CD4-positive, alpha-beta memory T cell (primary cell): ENCODE data around the gene PYY. TPM values are rescaled to one million over a fixed set of nuclear protein-coding genes. Genes with fewer than 3 reads are reported as not detected.
"Not testable (repeated sequence)": the region's sequence is repeated elsewhere in the genome, so short reads cannot be mapped to it uniquely, and the experiment has no call there.

Source experiments
- CTCF ChIA-PET: fragments of 350-600 bp; sonication (Branson Sonifier 250); formaldehyde crosslinking; loops from one replicate; lab custom pipeline; 2021; ENCODE audit warnings: inconsistent platforms; ENCODE audit not compliant: partially characterized antibody; lab: Charles Lee
- POLR2A ChIA-PET: fragments of 350-600 bp; sonication (Branson Sonifier 250); formaldehyde crosslinking; loops from one replicate; lab custom pipeline; 2021; ENCODE audit not compliant: partially characterized antibody; lab: Charles Lee
- DNase-seq, 5 donors: peaks; one replicate each; pipeline versions ENCODE4 v3.0.0 to v3.0.0-alpha.2; 2020 to 2022; ENCODE audit warnings: mixed read lengths in 1 of 5
- H3K27ac ChIP-seq: one replicate; pipeline ENCODE4 v1.7.0; 2013; ENCODE audit warnings: low read depth, low read length
- H3K27me3 ChIP-seq: 2 replicates; pipeline ENCODE4 v1.7.0; 2013; ENCODE audit warnings: mild to moderate bottlenecking, low read length, moderate library complexity; ENCODE audit not compliant: insufficient read depth
- H3K36me3 ChIP-seq: 2 replicates; pipeline ENCODE4 v1.7.0; 2013; ENCODE audit warnings: mild to moderate bottlenecking, low read length, moderate library complexity; ENCODE audit not compliant: insufficient read depth
- H3K4me1 ChIP-seq: 2 replicates; pipeline ENCODE4 v1.7.0; 2013; ENCODE audit warnings: mild to moderate bottlenecking, low read length, moderate library complexity; ENCODE audit not compliant: insufficient read depth
- H3K4me3 ChIP-seq, 2 donors: one replicate each; pipeline ENCODE4 v1.7.0; 2013; ENCODE audit warnings: low read length in 2 of 2, mild to moderate bottlenecking in 1 of 2
- H3K9me3 ChIP-seq, 2 donors: one replicate each; pipeline ENCODE4 v1.7.0; 2013; ENCODE audit warnings: low read length in 2 of 2, control low read depth in 1 of 2; ENCODE audit not compliant: control insufficient read depth in 1 of 2
- H3K27ac Mint-ChIP-seq, 7 donors: one replicate each; pipeline ENCODE4 v1.8.0; 2020 to 2021; ENCODE audit warnings: mixed read lengths in 7 of 7, mild to moderate bottlenecking in 6 of 7, inconsistent platforms in 3 of 7, moderate library complexity in 3 of 7
- H3K27me3 Mint-ChIP-seq, 2 donors: one replicate each; pipeline ENCODE4 v1.8.0; 2020 to 2021; ENCODE audit warnings: mixed read lengths in 2 of 2
- H3K36me3 Mint-ChIP-seq, 2 donors: one replicate each; pipeline ENCODE4 v1.8.0; 2020 to 2021; ENCODE audit warnings: mixed read lengths in 2 of 2, inconsistent platforms in 1 of 2, mild to moderate bottlenecking in 1 of 2
- H3K4me1 Mint-ChIP-seq, 4 donors: one replicate each; pipeline ENCODE4 v1.8.0; 2020 to 2021; ENCODE audit warnings: mixed read lengths in 4 of 4, mild to moderate bottlenecking in 1 of 4
- H3K4me3 Mint-ChIP-seq, 8 donors: one replicate each; pipeline ENCODE4 v1.8.0; 2020 to 2021; ENCODE audit warnings: mixed read lengths in 8 of 8, mild to moderate bottlenecking in 7 of 8, moderate library complexity in 6 of 8, inconsistent platforms in 3 of 8
- H3K9me3 Mint-ChIP-seq, 8 donors: one replicate each; pipeline ENCODE4 v1.8.0; 2020 to 2021; ENCODE audit warnings: mixed read lengths in 8 of 8, mild to moderate bottlenecking in 5 of 8, inconsistent platforms in 3 of 8, moderate library complexity in 1 of 8
- intact Hi-C: fragments of 100-400 bp; cut with micrococcal nuclease; formaldehyde crosslinking; loops from one replicate; pipeline ENCODE4 v1.15.1; 2023
- polyA plus RNA-seq, 2 donors: library from polyadenylated mRNA; unstranded; fragments of 300-500 nt; fragmentation: Illumina TruSeq; gene quantifications; one replicate each; pipeline ENCODE4 v1.2.3, GENCODE V29; 2021
- total RNA-seq, 2 experiments: library from RNA; stranded (reverse); gene quantifications; one replicate each; pipeline ENCODE4 v1.2.3, GENCODE V29; 2021

Gene PYY
- total and polyA plus RNA-seq, 4 experiments from 2014 or later = not detected

- H3K9me3 ChIP-seq, H3K27me3 Mint-ChIP-seq, H3K4me1 Mint-ChIP-seq, H3K4me3 ChIP-seq, H3K27ac Mint-ChIP-seq, H3K27ac ChIP-seq, H3K36me3 Mint-ChIP-seq, H3K4me3 Mint-ChIP-seq, H3K27me3 ChIP-seq, H3K36me3 ChIP-seq, DNase-seq, H3K9me3 Mint-ChIP-seq, H3K4me1 ChIP-seq, intact Hi-C loops: not testable (repeated sequence)
- ChIA-PET POLR2A (interaction anchor here (1.2 kb wide), 1 partner anchor 9 kb away, joined by 4 read pairs; no protein-coding TSS in a partner anchor), CTCF (interaction anchor here (1.5 to 4.2 kb wide), 3 partner anchors 53 to 118 kb away, joined by 3 to 33 read pairs (median 6); no protein-coding TSS in a partner anchor)
These were observed 43.4 kb upstream of the PYY start for GRCh38 chr17:43997180-43997579.

DNA sequence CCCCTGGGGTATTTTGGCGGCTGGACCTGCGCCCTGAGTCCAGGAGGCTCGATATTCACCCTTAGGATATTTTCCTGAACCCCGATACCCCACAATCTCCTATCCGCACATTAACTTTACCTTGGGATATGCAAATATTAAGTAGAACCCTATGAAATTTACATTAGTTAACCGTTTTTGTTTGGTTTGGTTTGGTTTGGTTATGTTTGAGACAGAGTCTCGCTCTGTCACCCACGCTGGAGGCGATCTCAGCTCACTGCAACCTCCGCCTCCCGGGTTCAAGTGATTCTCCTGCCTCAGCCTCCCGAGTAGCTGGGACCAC, 41.4 kb upstream of the PYY start:
- peaks cover 8 to 9% of the 10 kb centered on the region in 2 donors for H3K27me3 Mint-ChIP-seq
- no peak overlapping the region for H3K4me3 Mint-ChIP-seq
- H3K4me3 ChIP-seq = no peak overlapping the region
- H3K9me3 Mint-ChIP-seq = no peaks in the 10 kb centered on the region
- peaks cover 3% of the 10 kb centered on the region for H3K27me3 ChIP-seq
- no peaks in the 10 kb centered on the region for H3K36me3 ChIP-seq
- intact Hi-C loops = loop anchor here (1.0 kb wide), 3 partner anchors 51 to 117 kb away; no protein-coding TSS in a partner anchor
- CTCF ChIA-PET = interaction anchor here (0.9 to 4.2 kb wide), 9 partner anchors 10 to 116 kb away, joined by 3 to 33 read pairs (median 4); partner anchors contain the start of gene PPY
- H3K27ac Mint-ChIP-seq = no peak overlapping the region
- no peaks in the 10 kb centered on the region for H3K9me3 ChIP-seq
- no peak overlapping the region for H3K27ac ChIP-seq
- peaks cover 10% of the 10 kb centered on the region for H3K4me1 ChIP-seq
- POLR2A ChIA-PET = no interaction called here
- no peak for DNase-seq
- H3K36me3 Mint-ChIP-seq = no peaks in the 10 kb centered on the region
- peaks cover 0 to 3% (median under 1%) of the 10 kb centered on the region in 4 donors for H3K4me1 Mint-ChIP-seq

GRCh38 chr17:43994272-43995149, 40.8 kb upstream of the PYY start:
- no peaks in the 10 kb centered on the region for H3K9me3 ChIP-seq
- peak; percentile 61 to 69 (median 65) for DNase-seq
- peaks cover 10% of the 10 kb centered on the region for H3K4me1 ChIP-seq
- peak overlapping the region in 2 of 8 donors; percentile 4 to 51 for H3K4me3 Mint-ChIP-seq
- H3K27me3 Mint-ChIP-seq = peaks cover 8 to 9% of the 10 kb centered on the region in 2 donors
- ChIA-PET CTCF (interaction anchor here (1.0 to 4.2 kb wide), 5 partner anchors 8 to 115 kb away, joined by 3 to 33 read pairs (median 4); partner anchors contain the start of gene PPY), POLR2A (no interaction called here)
- intact Hi-C loops = loop anchor here (1.0 kb wide), 3 partner anchors 50 to 116 kb away; no protein-coding TSS in a partner anchor
- H3K4me1 Mint-ChIP-seq = peaks cover 0 to 3% (median under 1%) of the 10 kb centered on the region in 4 donors
- H3K36me3 Mint-ChIP-seq = no peaks in the 10 kb centered on the region
- peaks cover 3% of the 10 kb centered on the region for H3K27me3 ChIP-seq
- no peak overlapping the region for H3K4me3 ChIP-seq
- no peak overlapping the region for H3K27ac ChIP-seq
- no peaks in the 10 kb centered on the region for H3K36me3 ChIP-seq
- H3K27ac Mint-ChIP-seq = peak overlapping the region in 1 of 7 donors; percentile 13
- no peaks in the 10 kb centered on the region for H3K9me3 Mint-ChIP-seq

GRCh38 chr17:43992641-43993040, 38.9 kb upstream of the PYY start:
- H3K36me3 Mint-ChIP-seq = no peaks in the 10 kb centered on the region
- peaks cover 10 to 12% of the 10 kb centered on the region in 2 donors for H3K27me3 Mint-ChIP-seq
- Histone ChIP-seq H3K9me3 (no peaks in the 10 kb centered on the region), H3K27ac (no peak overlapping the region), H3K27me3 (peaks cover 3% of the 10 kb centered on the region), H3K36me3 (no peaks in the 10 kb centered on the region), H3K4me1 (peaks cover 10% of the 10 kb centered on the region), H3K4me3 (no peak overlapping the region)
- POLR2A ChIA-PET = no interaction called here
- no peak overlapping the region for H3K27ac Mint-ChIP-seq
- H3K4me3 Mint-ChIP-seq = no peak overlapping the region
- CTCF ChIA-PET = interaction anchor here (0.7 kb wide), 1 partner anchor 9 kb away, joined by 3 read pairs; no protein-coding TSS in a partner anchor
- intact Hi-C loops = no loop called here
- no peak for DNase-seq
- peaks cover 0 to 3% (median under 1%) of the 10 kb centered on the region in 4 donors for H3K4me1 Mint-ChIP-seq
- no peaks in the 10 kb centered on the region for H3K9me3 Mint-ChIP-seq

- Mint-ChIP-seq H3K4me3 (no peak overlapping the region), H3K9me3 (no peaks in the 10 kb centered on the region), H3K27me3 (peaks cover 6 to 20% of the 10 kb centered on the region in 2 donors), H3K36me3 (no peaks in the 10 kb centered on the region), H3K4me1 (peaks cover 0 to 7% (median under 1%) of the 10 kb centered on the region in 4 donors), H3K27ac (no peak overlapping the region)
- H3K27me3 ChIP-seq = peaks cover 15% of the 10 kb centered on the region
- no peak overlapping the region for H3K4me3 ChIP-seq
- no peaks in the 10 kb centered on the region for H3K36me3 ChIP-seq
- H3K9me3 ChIP-seq = no peaks in the 10 kb centered on the region
- CTCF ChIA-PET = interaction anchor here (1.4 kb wide), 1 partner anchor 44 kb away, joined by 4 read pairs; no protein-coding TSS in a partner anchor
- POLR2A ChIA-PET = no interaction called here
- intact Hi-C loops = no loop called here
- no peak overlapping the region for H3K27ac ChIP-seq
- no peak for DNase-seq
- H3K4me1 ChIP-seq = peaks cover 5% of the 10 kb centered on the region
These were observed 34.6 kb upstream of the PYY start for GRCh38 chr17:43988301-43988700.

GRCh38 chr17:43987131-43988021, 33.6 kb upstream of the PYY start:
- CTCF ChIA-PET = interaction anchor here (1.4 kb wide), 1 partner anchor 43 kb away, joined by 4 read pairs; no protein-coding TSS in a partner anchor
- intact Hi-C loops = no loop called here
- H3K4me1 ChIP-seq = peaks cover 7% of the 10 kb centered on the region
- no peaks in the 10 kb centered on the region for H3K9me3 ChIP-seq
- Mint-ChIP-seq H3K27me3 (peaks cover 14 to 28% of the 10 kb centered on the region in 2 donors), H3K27ac (no peak overlapping the region), H3K4me3 (peak overlapping the region in 1 of 8 donors; percentile 11), H3K9me3 (no peaks in the 10 kb centered on the region), H3K36me3 (no peaks in the 10 kb centered on the region), H3K4me1 (peaks cover 0 to 12% (median 3%) of the 10 kb centered on the region in 4 donors)
- H3K36me3 ChIP-seq = no peaks in the 10 kb centered on the region
- no peak for DNase-seq
- POLR2A ChIA-PET = no interaction called here
- H3K27ac ChIP-seq = no peak overlapping the region
- no peak overlapping the region for H3K4me3 ChIP-seq
- peaks cover 25% of the 10 kb centered on the region for H3K27me3 ChIP-seq
